SK-N-SH treated with all-trans-retinoic acid at 6 μM for 48 hours (cell line): ENCODE results near the gene IRX2.

ENCODE experiments used
- ARNTL ChIP-seq: fragments of 450-650 bp; formaldehyde crosslinking; IDR thresholded peaks from 2 replicates; pipeline ENCODE4 v1.5.0; 2020; ENCODE audit warnings: low read depth, mild to moderate bottlenecking, moderate library complexity, borderline replicate concordance
- CREB5 ChIP-seq: fragments of 250-450 bp; sonication (Bioruptor Pico); IDR thresholded peaks from 2 replicates; pipeline ENCODE4 v1.5.1; 2020; ENCODE audit warnings: low read depth, mild to moderate bottlenecking, moderate library complexity
- CSDC2 ChIP-seq: fragments of 250-450 bp; sonication (Bioruptor Pico); IDR thresholded peaks from 2 replicates; pipeline ENCODE4 v1.5.0; 2020; ENCODE audit warnings: mild to moderate bottlenecking, moderate library complexity
- ISL1 ChIP-seq: fragments of 250-450 bp; sonication (Bioruptor Pico); IDR thresholded peaks from 2 replicates; pipeline ENCODE4 v2.1.2; 2022; ENCODE audit warnings: mild to moderate bottlenecking, moderate library complexity
- OSR1 ChIP-seq: fragments of 250-450 bp; sonication (Bioruptor Pico); IDR thresholded peaks from 2 replicates; pipeline ENCODE4 v1.8.0; 2022; ENCODE audit warnings: moderate library complexity, mild to moderate bottlenecking, inconsistent platforms
- PPARA ChIP-seq: fragments of 250-450 bp; sonication (Bioruptor Pico); IDR thresholded peaks from 2 replicates; pipeline ENCODE4 v1.5.0; 2020; ENCODE audit warnings: mild to moderate bottlenecking, borderline replicate concordance
- RARB ChIP-seq: fragments of 250-450 bp; sonication (Bioruptor Pico); IDR thresholded peaks from 2 replicates; pipeline ENCODE4 v1.8.0; 2021; ENCODE audit warnings: mild to moderate bottlenecking, moderate library complexity
- TOX ChIP-seq: fragments of 250-450 bp; sonication (Bioruptor Pico); IDR thresholded peaks from 2 replicates; pipeline ENCODE4 v1.8.0; 2021; ENCODE audit warnings: mild to moderate bottlenecking, moderate library complexity, borderline replicate concordance
- ZC3H10 ChIP-seq: fragments of 250-450 bp; sonication (Bioruptor Pico); IDR thresholded peaks from 2 replicates; pipeline ENCODE4 v1.5.1; 2021; ENCODE audit warnings: mild to moderate bottlenecking, moderate library complexity
- ZFP30 ChIP-seq: fragments of 450-650 bp; formaldehyde crosslinking; IDR thresholded peaks from 2 replicates; pipeline ENCODE4 v1.5.0; 2022; ENCODE audit warnings: mild to moderate bottlenecking, moderate library complexity
- ZNF565 ChIP-seq: fragments of 450-650 bp; formaldehyde crosslinking; conservative IDR thresholded peaks from 2 replicates; pipeline ENCODE4 v1.5.0; 2020; ENCODE audit warnings: low read depth, mild to moderate bottlenecking, moderate library complexity
- ZNF8 ChIP-seq: fragments of 450-650 bp; formaldehyde crosslinking; IDR thresholded peaks from 2 replicates; pipeline ENCODE4 v1.5.0; 2020; ENCODE audit warnings: mild to moderate bottlenecking, moderate library complexity
- TF ChIP-seq, protein P1 (sequence below): fragments of 250-450 bp; sonication (Bioruptor Pico); IDR thresholded peaks from 2 replicates; pipeline ENCODE4 v1.5.0; 2020; ENCODE audit warnings: mild to moderate bottlenecking, moderate library complexity
- TF ChIP-seq, protein P2 (sequence below): fragments of 250-450 bp; sonication (Bioruptor Pico); IDR thresholded peaks from 2 replicates; pipeline ENCODE4 v1.8.0; 2021; ENCODE audit warnings: low read depth, mild to moderate bottlenecking, moderate library complexity, borderline replicate concordance

DNA sequence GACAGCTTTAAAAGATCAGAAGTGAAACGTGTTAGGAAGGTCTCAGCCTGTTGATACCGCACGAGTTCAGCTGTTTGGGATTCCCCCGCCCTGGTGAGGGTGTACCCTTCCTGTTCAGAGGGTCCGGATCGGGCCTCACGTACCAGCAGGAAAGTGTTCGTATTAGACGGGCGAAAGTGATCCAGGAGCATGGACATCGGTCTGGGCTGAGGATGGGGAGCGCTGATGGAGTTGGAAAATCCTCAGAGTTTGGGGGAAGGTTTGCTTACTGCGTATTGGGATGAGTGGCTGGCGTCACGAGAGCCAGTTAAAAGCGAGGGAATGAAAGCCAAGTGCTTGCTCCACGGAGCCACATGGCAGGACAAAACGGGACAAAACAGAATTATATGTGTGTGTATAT is 47.4 kb downstream of the IRX2 start:
- TF ChIP-seq ARNTL (CRISPR knock-in tag), result no peak
- no peak for TF ChIP-seq CSDC2 (CRISPR knock-in tag)
- TF ChIP-seq TOX (CRISPR knock-in tag), result no peak
- no peak for TF ChIP-seq PPARA (CRISPR knock-in tag)
- TF ChIP-seq CREB5, result no peak
- TF ChIP-seq, protein P1, sequence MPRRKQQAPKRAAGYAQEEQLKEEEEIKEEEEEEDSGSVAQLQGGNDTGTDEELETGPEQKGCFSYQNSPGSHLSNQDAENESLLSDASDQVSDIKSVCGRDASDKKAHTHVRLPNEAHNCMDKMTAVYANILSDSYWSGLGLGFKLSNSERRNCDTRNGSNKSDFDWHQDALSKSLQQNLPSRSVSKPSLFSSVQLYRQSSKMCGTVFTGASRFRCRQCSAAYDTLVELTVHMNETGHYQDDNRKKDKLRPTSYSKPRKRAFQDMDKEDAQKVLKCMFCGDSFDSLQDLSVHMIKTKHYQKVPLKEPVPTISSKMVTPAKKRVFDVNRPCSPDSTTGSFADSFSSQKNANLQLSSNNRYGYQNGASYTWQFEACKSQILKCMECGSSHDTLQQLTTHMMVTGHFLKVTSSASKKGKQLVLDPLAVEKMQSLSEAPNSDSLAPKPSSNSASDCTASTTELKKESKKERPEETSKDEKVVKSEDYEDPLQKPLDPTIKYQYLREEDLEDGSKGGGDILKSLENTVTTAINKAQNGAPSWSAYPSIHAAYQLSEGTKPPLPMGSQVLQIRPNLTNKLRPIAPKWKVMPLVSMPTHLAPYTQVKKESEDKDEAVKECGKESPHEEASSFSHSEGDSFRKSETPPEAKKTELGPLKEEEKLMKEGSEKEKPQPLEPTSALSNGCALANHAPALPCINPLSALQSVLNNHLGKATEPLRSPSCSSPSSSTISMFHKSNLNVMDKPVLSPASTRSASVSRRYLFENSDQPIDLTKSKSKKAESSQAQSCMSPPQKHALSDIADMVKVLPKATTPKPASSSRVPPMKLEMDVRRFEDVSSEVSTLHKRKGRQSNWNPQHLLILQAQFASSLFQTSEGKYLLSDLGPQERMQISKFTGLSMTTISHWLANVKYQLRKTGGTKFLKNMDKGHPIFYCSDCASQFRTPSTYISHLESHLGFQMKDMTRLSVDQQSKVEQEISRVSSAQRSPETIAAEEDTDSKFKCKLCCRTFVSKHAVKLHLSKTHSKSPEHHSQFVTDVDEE (CRISPR knock-in tag), result no peak
- TF ChIP-seq ZC3H10, result no peak
- no peak for TF ChIP-seq RARB (CRISPR knock-in tag)
- TF ChIP-seq, protein P2, sequence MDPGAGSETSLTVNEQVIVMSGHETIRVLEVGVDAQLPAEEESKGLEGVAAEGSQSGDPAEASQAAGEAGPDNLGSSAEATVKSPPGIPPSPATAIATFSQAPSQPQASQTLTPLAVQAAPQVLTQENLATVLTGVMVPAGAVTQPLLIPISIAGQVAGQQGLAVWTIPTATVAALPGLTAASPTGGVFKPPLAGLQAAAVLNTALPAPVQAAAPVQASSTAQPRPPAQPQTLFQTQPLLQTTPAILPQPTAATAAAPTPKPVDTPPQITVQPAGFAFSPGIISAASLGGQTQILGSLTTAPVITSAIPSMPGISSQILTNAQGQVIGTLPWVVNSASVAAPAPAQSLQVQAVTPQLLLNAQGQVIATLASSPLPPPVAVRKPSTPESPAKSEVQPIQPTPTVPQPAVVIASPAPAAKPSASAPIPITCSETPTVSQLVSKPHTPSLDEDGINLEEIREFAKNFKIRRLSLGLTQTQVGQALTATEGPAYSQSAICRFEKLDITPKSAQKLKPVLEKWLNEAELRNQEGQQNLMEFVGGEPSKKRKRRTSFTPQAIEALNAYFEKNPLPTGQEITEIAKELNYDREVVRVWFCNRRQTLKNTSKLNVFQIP (CRISPR knock-in tag), result no peak
- TF ChIP-seq ZFP30 (CRISPR knock-in tag), result no peak
- no peak for TF ChIP-seq ZNF565 (CRISPR knock-in tag)
- no peak for TF ChIP-seq OSR1
- no peak for TF ChIP-seq ISL1 (CRISPR knock-in tag)
- TF ChIP-seq ZNF8, result no peak
